Transverse colon (tissue), 4 donors: ENCODE measurements around the gene USP6. TPM values are rescaled to one million over a fixed set of nuclear protein-coding genes. Genes with fewer than 3 reads are reported as not detected.
A peak's percentile ranks its signal among the peaks of the same experiment; 100 is the strongest.

Experiments
- DNase-seq: peaks from one replicate; pipeline ENCODE4 v3.0.0-alpha.2; 2019
- H3K27ac ChIP-seq, 4 donors: fragments of 200-600 bp; sonication (generic); 2 replicates each; pipeline ENCODE4 v1.5.1; 2016 to 2018; ENCODE audit warnings: inconsistent platforms in 4 of 4
- H3K27me3 ChIP-seq: fragments of 200-600 bp; sonication (generic); 2 replicates; pipeline ENCODE4 v1.5.1; 2017; ENCODE audit warnings: inconsistent platforms
- H3K36me3 ChIP-seq, 4 donors: fragments of 200-600 bp; sonication (generic); 2 replicates each; pipeline ENCODE4 v1.5.1; 2017 to 2019; ENCODE audit warnings: inconsistent platforms in 4 of 4
- H3K4me1 ChIP-seq, 4 donors: fragments of 200-600 bp; sonication (generic); 2 replicates each; pipeline ENCODE4 v1.5.1; 2017 to 2020; ENCODE audit warnings: inconsistent platforms in 4 of 4
- H3K4me3 ChIP-seq, 4 donors: fragments of 200-600 bp; sonication (generic); 1 replicate in 1 of 4; 2 replicates in 3 of 4; pipeline versions ENCODE4 v1.5.1 to v1.6.1; 2017 to 2019; ENCODE audit warnings: inconsistent platforms in 4 of 4
- H3K9me3 ChIP-seq, 2 donors: fragments of 200-600 bp; sonication (generic); 2 replicates each; pipeline ENCODE4 v1.5.1; 2017 to 2019; ENCODE audit warnings: inconsistent platforms in 2 of 2
- EP300 ChIP-seq: sonication (generic); formaldehyde crosslinking; IDR thresholded peaks from one replicate; pipeline ENCODE4 v1.6.1; 2017; ENCODE audit warnings: antibody characterized with exemption, low read depth
- POLR2A ChIP-seq: fragments of 450-650 bp; IDR thresholded peaks from one replicate; pipeline ENCODE4 v1.6.1; 2016; ENCODE audit warnings: antibody characterized with exemption, mild to moderate bottlenecking, moderate library complexity
- POLR2AphosphoS5 ChIP-seq, 3 donors: sonication (generic); formaldehyde crosslinking; IDR thresholded peaks; one replicate each; pipeline ENCODE4 v1.6.1; 2016; ENCODE audit warnings: antibody characterized with exemption in 3 of 3
- WGBS, 2 donors: methylation state at CpG; one replicate each; pipeline ENCODE4 v1.1.5; 2018; ENCODE audit warnings: low coverage in 1 of 2; 5-methylcytosine and 5-hydroxymethylcytosine counted together
- in situ Hi-C, 4 donors: fragments of 200-750 bp; cut with MboI; loops; one replicate each; pipeline versions ENCODE4 v1.15.0 to v1.15.1; 2017; ENCODE audit warnings: low sequenced_read_pairs in 3 of 4, low pct_ligation_motif_present in 1 of 4, low pct_unique_long_range_greater_than_20kb in 1 of 4
- intact Hi-C: fragments of 100-400 bp; cut with DNase I; formaldehyde crosslinking; loops from one replicate; pipeline ENCODE4 v1.15.1; 2023; ENCODE audit warnings: low total_unique reads
- total RNA-seq, 4 donors: library from RNA; depleted of rRNA; stranded (reverse); fragments of >200 nt; gene quantifications; one replicate each; pipeline ENCODE4 v1.1.0, GENCODE V29; 2016
- TF ChIP-seq, protein P1 (sequence below), 5 experiments: fragments of 200-600 bp in 3 of 5; fragments of 450-650 bp in 2 of 5; sonication (generic) in 3 of 5; IDR thresholded peaks; 1 replicate in 2 of 5; 2 replicates in 3 of 5; pipeline ENCODE4 v1.5.1; 2016 to 2017; ENCODE audit warnings: antibody characterized with exemption in 5 of 5, inconsistent platforms in 3 of 5, mild to moderate bottlenecking in 2 of 5, moderate library complexity in 1 of 5

USP6 gene
- total RNA-seq, 4 donors from 2014 or later = under 0.01 to 0.82 TPM; not detected in 2

GRCh38 chr17:5191541-5192417 is 75.9 kb downstream of the USP6 start, which contains the start of gene ZNF594:
Gene ZNF594, minus strand, starts transcription at chr17:5191868. Its CDS starts 7,612 bp downstream, at chr17:5184256.
- Histone ChIP-seq H3K27me3 (no peaks in the 10 kb centered on the region), H3K4me3 (peak within 1 kb of the TSS; percentile 66 to 86 (median 74)), H3K9me3 (peaks cover 9 to 21% of the 10 kb centered on the region in 2 donors), H3K4me1 (peaks cover 0 to 20% (median 7%) of the 10 kb centered on the region in 4 donors), H3K36me3 (peaks cover 0 to 6% (median 3%) of the 10 kb centered on the region in 4 donors), H3K27ac (peak within 1 kb of the TSS; percentile 77 to 83 (median 80))
- no peak for TF ChIP-seq EP300
- TF ChIP-seq POLR2AphosphoS5 (IDR thresholded peaks at IDR 0.05) = peak; percentile 58 to 77 (median 73)
- TF ChIP-seq POLR2A = peak; percentile 69
- TF ChIP-seq, protein P1, sequence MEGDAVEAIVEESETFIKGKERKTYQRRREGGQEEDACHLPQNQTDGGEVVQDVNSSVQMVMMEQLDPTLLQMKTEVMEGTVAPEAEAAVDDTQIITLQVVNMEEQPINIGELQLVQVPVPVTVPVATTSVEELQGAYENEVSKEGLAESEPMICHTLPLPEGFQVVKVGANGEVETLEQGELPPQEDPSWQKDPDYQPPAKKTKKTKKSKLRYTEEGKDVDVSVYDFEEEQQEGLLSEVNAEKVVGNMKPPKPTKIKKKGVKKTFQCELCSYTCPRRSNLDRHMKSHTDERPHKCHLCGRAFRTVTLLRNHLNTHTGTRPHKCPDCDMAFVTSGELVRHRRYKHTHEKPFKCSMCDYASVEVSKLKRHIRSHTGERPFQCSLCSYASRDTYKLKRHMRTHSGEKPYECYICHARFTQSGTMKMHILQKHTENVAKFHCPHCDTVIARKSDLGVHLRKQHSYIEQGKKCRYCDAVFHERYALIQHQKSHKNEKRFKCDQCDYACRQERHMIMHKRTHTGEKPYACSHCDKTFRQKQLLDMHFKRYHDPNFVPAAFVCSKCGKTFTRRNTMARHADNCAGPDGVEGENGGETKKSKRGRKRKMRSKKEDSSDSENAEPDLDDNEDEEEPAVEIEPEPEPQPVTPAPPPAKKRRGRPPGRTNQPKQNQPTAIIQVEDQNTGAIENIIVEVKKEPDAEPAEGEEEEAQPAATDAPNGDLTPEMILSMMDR (IDR thresholded peaks at IDR 0.05) = peak; percentile 64 to 86 (median 74)
- DNase-seq = peak; percentile 96
- 5 to 6% methylated on average over 3 to 62 of the region's 82 CpGs for WGBS, 2 donors
- intact Hi-C loops = no loop called here
- in situ Hi-C loops = no loop called here

- Histone ChIP-seq H3K27ac (no peak overlapping the region), H3K4me3 (no peak overlapping the region), H3K4me1 (peaks cover 0 to 20% (median 7%) of the 10 kb centered on the region in 4 donors), H3K36me3 (peaks cover 0 to 2% (median under 1%) of the 10 kb centered on the region in 4 donors), H3K9me3 (peaks cover 0 to under 1% of the 10 kb centered on the region in 2 donors), H3K27me3 (no peaks in the 10 kb centered on the region)
- no peak for DNase-seq
- no peak for TF ChIP-seq EP300
- TF ChIP-seq POLR2AphosphoS5 (IDR thresholded peaks at IDR 0.05) = no peak
- TF ChIP-seq POLR2A = no peak
- TF ChIP-seq, protein P1 (IDR thresholded peaks at IDR 0.05) = no peak
- WGBS, 2 donors = 93 to 100% methylated on average over 2 of the region's 2 CpGs
- intact Hi-C loops = no loop called here
- in situ Hi-C loops = no loop called here
These were observed 78.5 kb downstream of the USP6 start for GRCh38 chr17:5194346-5194745.

- Histone ChIP-seq H3K4me3 (no peak overlapping the region), H3K27ac (no peak overlapping the region), H3K9me3 (no peaks in the 10 kb centered on the region), H3K27me3 (no peaks in the 10 kb centered on the region), H3K4me1 (peaks cover 0 to 5% (median under 1%) of the 10 kb centered on the region in 4 donors), H3K36me3 (no peaks in the 10 kb centered on the region)
- intact Hi-C loops = no loop called here
- in situ Hi-C loops = no loop called here
- DNase-seq = no peak
- no peak for TF ChIP-seq POLR2AphosphoS5 (IDR thresholded peaks at IDR 0.05)
- TF ChIP-seq POLR2A = no peak
- TF ChIP-seq, protein P1 (IDR thresholded peaks at IDR 0.05) = no peak
- no peak for TF ChIP-seq EP300
- 85 to 100% methylated on average over 1 to 7 of the region's 7 CpGs for WGBS, 2 donors
These were observed 82.6 kb downstream of the USP6 start for GRCh38 chr17:5198472-5198871.

GRCh38 chr17:5200360-5200759 is 84.5 kb downstream of the USP6 start:
- H3K27ac ChIP-seq = no peak overlapping the region
- 57 to 84% methylated on average over 2 of the region's 2 CpGs for WGBS, 2 donors
- in situ Hi-C loops = no loop called here
- H3K9me3 ChIP-seq = no peaks in the 10 kb centered on the region
- no peaks in the 10 kb centered on the region for H3K27me3 ChIP-seq
- DNase-seq = no peak
- H3K4me3 ChIP-seq = no peak overlapping the region
- TF ChIP-seq POLR2AphosphoS5 (IDR thresholded peaks at IDR 0.05) (no peak), EP300 (no peak), POLR2A (no peak)
- TF ChIP-seq, protein P1 (IDR thresholded peaks at IDR 0.05) = no peak
- intact Hi-C loops = no loop called here
- H3K4me1 ChIP-seq = peaks cover 0 to 10% (median 4%) of the 10 kb centered on the region in 4 donors
- H3K36me3 ChIP-seq = no peaks in the 10 kb centered on the region
